ENCODE results near the gene RFX5.
A peak's percentile ranks its signal among the peaks of the same experiment; 100 is the strongest.
"Not testable (repeated sequence)": the region's sequence is repeated elsewhere in the genome, so short reads cannot be mapped to it uniquely, and the experiment has no call there.

RFX5 gene

GRCh38 chr1:151361883-151362282 lies 14.8 kb upstream of the RFX5 start:
- no peak for DNase-seq

- DNase-seq: no peak
These were observed 9.6 kb upstream of the RFX5 start for GRCh38 chr1:151356696-151357095.

GRCh38 chr1:151352021-151352718 lies 5.1 kb upstream of the RFX5 start:
- DNase-seq: no peak

- not testable (repeated sequence) for DNase-seq
These were observed 3.3 kb upstream of the RFX5 start for GRCh38 chr1:151350323-151350722.

GRCh38 chr1:151347523-151348246 lies 633 bp upstream of the RFX5 start:
- DNase-seq: no peak

GRCh38 chr1:151346082-151346768 lies 827 bp downstream of the RFX5 start:
- DNase-seq: no peak

- DNase-seq: no peak
These were observed 2.8 kb downstream of the RFX5 start for GRCh38 chr1:151344291-151344690.

- DNase-seq: no peak
These were observed 3.5 kb downstream of the RFX5 start for GRCh38 chr1:151343587-151343986.

GRCh38 chr1:151342569-151342968 lies 4.5 kb downstream of the RFX5 start:
- no peak for DNase-seq

GRCh38 chr1:151342021-151342420 lies 5.0 kb downstream of the RFX5 start:
- no peak for DNase-seq

GRCh38 chr1:151340870-151341754 lies 5.9 kb downstream of the RFX5 start:
- peak; percentile 88 for DNase-seq

GRCh38 chr1:151336556-151336955 lies 10.5 kb downstream of the RFX5 start:
- no peak for DNase-seq

GRCh38 chr1:151334822-151335221 lies 12.2 kb downstream of the RFX5 start:
- no peak for DNase-seq

GRCh38 chr1:151327903-151328674 lies 19.0 kb downstream of the RFX5 start:
- peak; percentile 60 for DNase-seq

GRCh38 chr1:151327223-151327902 lies 19.7 kb downstream of the RFX5 start, which contains the start of gene PI4KB:
Gene PI4KB (minus strand): TSS chr1:151327416. CDS start chr1:151316481, 10,935 bp downstream.
- peak; percentile 99 for DNase-seq

- DNase-seq: no peak
These were observed 20.3 kb downstream of the RFX5 start for GRCh38 chr1:151326619-151327222.

GRCh38 chr1:151325646-151326429 lies 21.2 kb downstream of the RFX5 start:
- DNase-seq: no peak

- DNase-seq: no peak
These were observed 21.8 kb downstream of the RFX5 start for GRCh38 chr1:151325231-151325630.

GRCh38 chr1:151324390-151324930 lies 22.6 kb downstream of the RFX5 start:
- DNase-seq: no peak

GRCh38 chr1:151318975-151319374 lies 28.1 kb downstream of the RFX5 start:
- DNase-seq: no peak

Measured in NCI-H510A treated with DMSO at 0.1 percent for 48 hours (cell line).